RPMI7951 (cell line): Measurements from ENCODE around the gene AMELY. TPM values are rescaled to one million over a fixed set of nuclear protein-coding genes. Genes with fewer than 3 reads are reported as not detected.
"Not testable (repeated sequence)": the region's sequence is repeated elsewhere in the genome, so short reads cannot be mapped to it uniquely, and the experiment has no call there.

Experiments used
- DNase-seq: peaks from one replicate; pipeline ENCODE4 v3.0.0-alpha.2; 2012; ENCODE audit warnings: low read depth
- total RNA-seq: library from RNA; depleted of rRNA; stranded (reverse); fragments of >200 nt; shearing (Covaris generic); gene quantifications from 2 replicates; pipeline ENCODE4 v1.2.3, GENCODE V29; 2014; rRNA removed

The AMELY gene, protein sequence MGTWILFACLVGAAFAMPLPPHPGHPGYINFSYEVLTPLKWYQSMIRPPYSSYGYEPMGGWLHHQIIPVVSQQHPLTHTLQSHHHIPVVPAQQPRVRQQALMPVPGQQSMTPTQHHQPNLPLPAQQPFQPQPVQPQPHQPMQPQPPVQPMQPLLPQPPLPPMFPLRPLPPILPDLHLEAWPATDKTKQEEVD
- not detected in 2 replicates for total RNA-seq

DNA sequence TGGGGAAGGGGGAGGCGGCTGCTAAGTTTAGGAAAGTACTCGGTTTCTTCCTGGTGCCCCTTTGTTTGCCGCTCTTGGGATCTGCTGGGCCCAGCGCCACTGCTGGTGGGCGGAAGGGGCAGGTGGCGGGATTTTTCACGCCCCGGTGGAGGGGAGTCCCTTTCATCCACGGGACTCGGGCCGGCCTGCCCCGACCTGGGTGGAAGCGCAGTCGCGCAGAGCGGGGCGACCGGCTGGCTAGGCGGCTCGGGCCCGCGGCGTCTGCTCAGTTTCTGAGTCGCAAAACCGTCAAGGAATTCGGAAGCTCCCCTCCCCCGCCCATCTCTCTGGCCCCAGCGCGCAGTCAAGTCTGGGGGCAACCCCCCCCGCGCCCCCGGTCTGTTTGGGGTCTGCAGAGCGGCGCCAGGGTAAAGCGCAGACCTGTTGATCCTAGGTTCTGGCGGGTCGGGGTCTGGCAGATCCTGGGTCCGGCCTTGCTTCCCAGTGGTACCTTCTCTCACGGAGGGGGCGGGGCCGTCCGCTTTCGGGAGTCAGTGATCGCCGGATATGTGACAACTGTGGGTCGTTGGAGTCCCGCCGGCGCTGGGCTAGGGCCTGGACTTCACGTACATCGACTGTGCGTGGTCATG lies at the start of gene AMELY:
AMELY (minus strand) TSS at position 500 of the 629 bp plus-strand sequence. CDS start 39,144 bp downstream, outside the sequence.
- DNase-seq: no peak

DNA sequence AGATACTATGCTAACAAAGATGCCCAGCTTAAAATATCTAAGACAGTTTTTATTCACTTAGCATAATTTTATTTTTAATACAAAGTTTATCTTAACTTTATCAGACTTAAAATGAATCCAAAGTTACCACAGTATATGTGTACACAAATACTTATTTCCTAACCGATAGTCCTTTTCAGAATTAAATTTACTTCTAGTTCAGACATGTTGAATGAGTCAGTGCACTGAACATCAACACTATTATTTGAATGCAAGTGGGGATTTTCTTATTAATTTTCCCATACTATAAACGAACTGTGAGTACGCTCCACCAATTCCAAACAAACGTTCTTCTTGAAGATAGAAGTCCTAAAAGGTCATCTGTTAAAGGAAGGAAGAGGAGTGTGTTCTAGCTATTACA lies 38.4 kb upstream of the AMELY start:
- DNase-seq: no peak

DNA sequence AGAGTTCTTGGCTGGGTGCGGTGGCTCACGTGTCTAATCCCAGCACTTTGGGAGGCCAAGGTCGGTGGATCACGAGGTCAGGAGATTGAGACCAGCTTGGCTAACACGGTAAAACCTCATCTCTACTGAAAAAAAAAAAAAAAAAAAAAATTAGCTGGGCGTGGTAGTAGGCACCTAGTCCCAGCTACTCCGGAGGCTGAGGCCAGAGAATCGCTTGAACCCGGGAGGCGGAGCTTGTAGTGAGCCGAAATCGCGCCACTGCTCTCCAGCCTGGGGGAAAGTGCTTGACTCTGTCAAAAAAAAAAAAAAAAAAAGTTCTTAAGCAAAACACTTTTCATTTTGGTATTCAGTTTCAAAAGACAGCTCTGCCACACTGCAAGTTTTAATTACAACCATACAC lies 36.8 kb upstream of the AMELY start:
- DNase-seq: no peak

DNA sequence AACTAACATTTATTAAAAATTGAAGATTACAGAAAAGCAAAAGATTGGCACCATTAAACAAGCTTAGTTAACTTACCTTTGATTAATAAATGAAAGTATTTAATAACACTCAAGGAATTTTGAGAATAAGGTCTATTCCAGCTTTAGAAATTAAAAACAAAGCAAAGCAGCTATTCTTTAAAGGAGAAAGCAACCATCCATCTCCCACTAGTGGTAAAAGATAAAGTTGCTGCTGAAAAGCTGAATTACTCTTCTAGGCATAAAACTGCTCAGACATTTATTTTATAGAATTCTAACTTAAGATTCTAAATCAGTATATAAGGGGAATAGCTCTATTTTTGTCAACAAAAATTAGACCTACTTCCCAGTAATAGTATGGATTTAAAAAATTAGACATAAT lies 36.1 kb upstream of the AMELY start:
- no peak for DNase-seq

DNA sequence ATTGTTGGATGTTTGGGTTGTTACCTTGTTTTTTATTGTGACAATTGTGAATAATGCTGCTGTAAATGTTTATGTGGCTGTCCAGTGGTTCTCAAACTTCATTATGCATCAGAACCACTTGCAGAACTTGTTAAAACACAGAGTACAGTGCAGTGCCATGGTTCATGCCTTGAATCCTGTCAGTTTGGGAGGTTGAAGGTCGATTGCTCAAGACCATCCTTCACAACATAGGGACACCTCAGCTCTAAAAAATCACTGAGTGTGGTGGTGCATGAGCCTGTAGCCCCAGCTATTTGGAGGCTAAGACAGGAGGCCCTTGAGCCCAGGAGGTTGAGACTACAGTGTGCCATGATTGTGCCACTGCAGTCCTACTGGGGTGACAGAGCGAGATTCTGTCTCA lies 23.9 kb upstream of the AMELY start:
- DNase-seq: no peak

DNA sequence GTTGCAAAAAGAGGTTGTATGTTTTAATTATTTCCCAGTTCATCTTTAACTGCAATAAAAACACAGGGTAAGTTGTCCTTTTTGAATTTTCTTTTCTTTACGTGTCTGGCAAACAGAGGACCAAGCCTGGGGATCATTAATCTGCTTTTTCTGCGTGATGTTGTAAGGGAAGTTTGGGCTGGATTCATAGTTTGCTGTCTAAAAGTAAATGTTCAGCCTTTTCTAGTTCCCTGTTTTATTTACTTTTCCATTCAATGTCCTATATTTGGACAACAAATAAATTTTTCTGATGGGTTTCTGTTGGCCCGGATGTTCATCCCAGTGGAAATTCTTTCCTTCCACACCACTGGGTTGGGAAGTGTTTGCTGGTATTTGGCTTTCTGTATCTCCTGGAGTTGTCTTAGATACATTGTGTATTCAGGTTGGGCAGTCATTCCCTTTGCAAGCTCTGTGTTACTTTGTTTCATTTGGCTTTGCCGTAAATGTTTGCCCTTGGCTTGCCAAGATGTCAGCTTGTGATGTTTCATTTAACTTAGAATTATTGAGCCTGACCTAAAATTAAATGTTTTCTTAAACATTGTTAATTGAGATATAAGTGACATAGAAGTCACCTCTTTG lies 20.3 kb upstream of the AMELY start:
- DNase-seq: no peak

DNA sequence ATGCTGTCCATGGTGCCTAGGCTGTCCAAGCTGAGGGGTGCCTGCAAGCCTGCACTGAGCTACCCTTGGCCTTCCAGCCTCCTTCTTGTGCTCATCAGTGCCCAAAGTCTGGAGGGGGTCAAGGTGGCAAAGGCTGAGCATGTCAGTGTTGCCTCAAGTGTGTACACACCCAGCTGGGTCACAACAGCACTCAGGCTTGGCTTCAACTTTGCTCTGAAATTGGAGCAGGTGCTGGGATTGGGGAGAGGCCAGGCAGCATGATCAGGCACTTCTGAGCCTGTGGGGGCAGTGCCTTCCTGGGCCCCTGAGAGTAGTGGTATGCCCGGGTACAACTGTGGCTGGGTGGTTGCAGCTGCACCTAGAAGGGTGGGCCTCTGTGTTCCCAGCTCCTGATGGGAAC lies 17.7 kb upstream of the AMELY start:
- no peak for DNase-seq

DNA sequence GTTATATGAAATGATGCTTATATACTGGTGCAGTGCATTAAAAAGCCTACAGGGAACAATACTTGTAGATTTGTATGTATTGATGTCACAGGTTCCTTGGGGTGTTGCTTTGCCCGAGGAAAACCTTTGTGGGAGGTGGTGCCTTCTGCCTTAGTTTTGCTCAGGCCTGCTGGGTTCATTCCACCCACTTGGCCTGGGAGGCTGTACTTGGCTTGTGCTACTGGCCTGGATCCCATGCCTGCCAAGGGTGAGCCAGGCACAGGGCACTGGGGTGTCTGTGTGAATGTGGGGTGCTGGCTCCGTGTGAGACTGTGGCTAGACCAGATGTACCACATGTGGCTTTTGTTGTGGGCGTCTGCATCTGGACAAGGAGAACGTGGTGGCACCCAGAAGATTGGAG lies 16.7 kb upstream of the AMELY start:
- no peak for DNase-seq

DNA sequence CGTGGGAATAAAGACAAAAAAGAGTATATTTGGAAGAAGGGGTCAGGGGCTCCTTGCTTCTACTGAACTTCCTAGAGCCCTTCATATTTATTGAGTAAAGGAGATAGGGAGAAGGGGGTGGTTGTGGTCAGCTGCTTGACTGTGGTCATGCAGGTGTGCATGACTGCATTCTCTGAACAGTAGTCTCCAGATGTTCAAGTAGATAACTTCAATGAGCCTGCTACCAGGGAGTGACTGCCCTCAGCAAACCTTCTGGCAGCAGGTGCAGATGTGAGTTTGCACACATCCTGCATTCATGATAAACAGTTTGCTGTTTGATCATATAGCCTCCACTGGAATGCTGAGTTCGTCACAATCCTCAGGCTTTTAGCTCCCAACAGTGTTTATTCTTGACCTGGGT lies 9.5 kb upstream of the AMELY start:
- DNase-seq: no peak

DNA sequence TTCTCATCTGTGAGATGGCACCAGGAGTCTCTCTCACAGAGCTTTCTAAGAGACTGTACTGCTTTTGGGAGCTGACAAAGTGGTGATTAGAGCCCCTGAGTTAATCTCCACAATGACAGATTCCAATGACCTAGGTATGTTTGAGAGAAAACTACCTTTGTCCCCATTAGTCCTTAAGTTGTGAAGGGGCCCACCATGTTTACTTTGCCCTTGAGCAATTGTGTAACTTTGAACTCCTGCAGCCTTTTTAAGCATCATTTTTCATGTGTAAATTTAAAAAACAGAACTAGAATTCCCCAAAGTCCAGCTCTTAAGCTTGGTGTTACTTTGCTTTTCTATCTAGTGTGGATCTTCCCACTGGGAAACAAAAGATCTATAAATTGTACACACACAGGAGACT lies 1.8 kb upstream of the AMELY start:
- no peak for DNase-seq

DNA sequence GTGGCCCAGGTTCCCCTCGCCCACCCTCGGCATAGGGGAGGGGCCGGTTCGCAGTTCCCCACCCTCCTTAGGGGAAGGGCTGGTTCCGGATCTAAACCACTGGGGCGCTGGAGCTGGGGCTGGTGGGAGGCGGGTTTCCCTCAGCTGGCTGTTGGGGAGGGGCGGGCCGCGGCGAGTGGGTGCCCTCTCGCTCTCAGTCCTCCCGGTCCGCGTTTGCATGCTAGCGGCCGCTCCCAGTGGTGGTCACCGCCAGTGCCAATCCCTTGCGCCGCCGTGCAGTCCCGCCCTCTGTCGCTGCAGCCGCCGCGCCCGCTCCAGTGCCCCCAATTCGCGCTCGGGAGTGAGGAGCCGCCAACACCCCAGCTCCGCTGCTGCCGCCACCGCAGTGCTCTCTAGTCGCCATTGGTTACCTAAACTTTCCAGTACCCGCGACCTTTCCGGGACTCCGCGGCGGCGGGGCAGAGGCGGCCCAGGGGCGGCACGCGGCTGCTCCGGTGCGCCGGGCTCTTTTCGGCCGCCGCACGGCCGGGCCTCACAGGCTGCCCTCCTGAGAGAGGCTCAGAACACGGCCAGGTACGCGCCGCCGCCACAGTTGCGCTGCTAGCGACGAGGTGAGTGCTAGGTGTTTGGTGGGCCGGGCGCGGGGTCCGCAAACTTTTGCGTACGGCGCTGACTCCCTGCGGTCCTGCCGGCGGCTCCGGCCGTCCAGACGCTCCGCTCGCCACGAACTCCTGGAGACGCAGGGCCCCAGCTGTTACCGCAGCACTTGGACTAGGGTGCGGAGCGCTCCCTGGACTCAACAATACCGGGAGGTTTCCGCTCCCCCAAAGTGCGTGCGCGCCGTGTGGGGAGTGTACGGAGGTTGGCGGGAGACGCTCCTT lies 940 bp downstream of the AMELY start, which contains the start of gene TBL1Y:
TBL1Y (plus strand) TSS at position 326 of the 881 bp plus-strand sequence. CDS start 114,388 bp downstream, outside the sequence.
- DNase-seq: no peak

DNA sequence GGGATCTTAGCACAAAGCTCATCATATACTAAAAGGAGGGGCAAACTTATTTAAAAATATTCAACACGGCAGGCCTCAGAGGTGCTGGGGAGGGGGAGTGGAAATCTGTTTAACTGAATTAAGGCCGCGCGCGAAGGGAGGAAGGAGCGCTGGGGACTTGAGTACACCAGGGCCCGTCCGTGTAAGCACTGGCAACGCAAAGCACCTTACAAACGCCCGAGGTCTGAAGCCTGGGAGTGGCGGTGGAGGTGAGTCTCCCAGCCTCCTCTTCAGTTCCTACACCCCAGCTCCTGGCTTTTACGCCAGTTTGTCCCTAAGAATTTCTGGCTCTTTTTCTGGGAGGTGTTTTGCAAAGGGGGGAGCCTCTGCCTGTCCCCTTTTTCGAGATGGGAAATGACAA lies 1.7 kb downstream of the AMELY start:
- no peak for DNase-seq

DNA sequence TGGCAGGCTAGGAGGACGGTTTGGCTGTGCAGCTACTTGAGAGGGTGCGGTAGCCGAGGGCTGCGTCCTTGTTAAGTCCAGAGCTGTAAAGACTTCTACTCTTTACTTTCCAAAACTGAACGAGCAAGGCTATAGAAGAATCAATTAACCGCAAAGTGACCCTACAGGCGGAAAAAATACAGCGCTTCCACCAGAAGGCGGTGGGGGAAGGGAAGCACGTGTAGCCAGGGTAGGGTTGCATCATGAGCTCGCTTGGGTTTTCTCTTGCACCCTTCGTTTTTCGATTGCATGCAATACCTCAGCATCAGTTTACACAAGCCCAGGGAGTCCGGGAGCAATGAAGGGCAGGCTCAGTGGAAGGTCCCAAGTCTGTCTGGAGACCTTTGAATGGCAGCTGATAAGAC lies 2.4 kb downstream of the AMELY start:
- no peak for DNase-seq

DNA sequence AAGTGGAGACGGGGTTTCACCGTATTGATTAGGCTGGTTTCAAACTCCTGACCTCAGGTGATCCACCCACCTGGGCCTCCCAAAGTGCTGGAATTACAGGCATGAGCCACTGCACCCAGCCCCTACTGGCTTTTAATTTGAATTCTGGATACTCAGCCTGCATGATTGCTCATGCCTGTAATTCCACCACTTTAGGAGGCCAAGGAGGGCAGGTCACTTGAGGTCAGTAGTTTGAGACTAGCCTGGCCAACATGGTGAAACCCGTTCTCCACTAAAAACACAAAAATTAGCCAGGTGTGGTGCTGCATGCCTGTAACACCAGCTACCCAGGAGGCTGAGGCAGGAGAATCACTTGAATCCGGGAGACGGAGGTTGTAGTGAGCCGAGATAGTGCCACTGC lies 3.5 kb downstream of the AMELY start:
- DNase-seq: not testable (repeated sequence)

DNA sequence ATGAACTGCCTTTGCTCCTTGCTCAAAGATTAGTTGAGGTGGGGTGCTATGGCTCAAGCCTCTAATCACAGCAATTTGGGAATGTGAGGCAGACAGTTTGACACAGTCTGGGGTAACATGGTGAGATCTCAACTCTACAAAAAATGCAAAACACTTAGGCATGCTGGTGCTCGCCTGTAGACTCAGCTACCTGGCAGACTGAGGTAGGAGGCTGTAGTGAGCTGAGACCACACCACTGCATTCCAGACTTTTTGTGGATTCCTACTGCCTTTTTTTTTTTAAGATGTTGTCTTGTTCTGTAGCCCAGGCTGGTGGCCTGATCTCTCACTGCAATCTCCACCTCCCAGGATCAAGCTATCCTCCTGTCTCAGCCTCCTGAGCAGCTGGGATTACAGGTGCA lies 4.0 kb downstream of the AMELY start:
- no peak for DNase-seq

DNA sequence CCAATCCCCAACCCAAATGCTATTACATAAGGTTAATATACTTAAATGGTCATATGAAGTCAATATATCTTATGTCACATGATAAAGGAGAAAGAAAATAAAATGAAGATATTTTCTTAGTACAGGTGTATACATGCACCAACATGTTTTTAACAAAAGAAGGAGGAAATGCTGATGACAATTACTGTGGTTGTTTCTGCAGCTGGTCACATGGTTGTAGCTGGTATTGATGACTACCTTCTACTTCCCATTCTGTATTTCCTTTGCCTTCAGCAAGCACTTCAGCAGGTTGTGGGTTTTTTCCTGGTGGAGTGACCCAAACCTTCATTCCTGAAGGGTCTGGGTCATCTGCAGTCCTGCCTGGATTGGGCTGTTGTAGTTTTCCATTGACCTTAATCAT lies 9.4 kb downstream of the AMELY start:
- not testable (repeated sequence) for DNase-seq

DNA sequence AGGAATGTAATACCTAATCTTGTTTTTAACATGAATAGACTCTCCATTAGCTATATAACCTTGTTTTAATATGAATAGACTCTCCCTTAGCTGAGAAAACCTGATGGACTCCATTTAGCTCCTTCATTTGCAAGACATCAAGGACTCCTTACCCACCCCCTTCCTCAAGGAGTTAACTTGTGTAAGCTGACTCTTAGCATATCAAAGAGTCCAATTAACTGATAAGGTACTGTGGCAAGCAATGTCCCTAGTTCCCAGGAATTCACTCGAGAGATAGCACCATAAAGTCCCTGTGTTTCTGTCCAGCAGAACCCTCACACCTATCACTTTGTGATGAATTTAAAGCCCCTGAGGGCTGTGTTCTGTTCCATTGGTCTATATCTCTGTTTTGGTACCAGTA lies 16.3 kb downstream of the AMELY start:
- no peak for DNase-seq

DNA sequence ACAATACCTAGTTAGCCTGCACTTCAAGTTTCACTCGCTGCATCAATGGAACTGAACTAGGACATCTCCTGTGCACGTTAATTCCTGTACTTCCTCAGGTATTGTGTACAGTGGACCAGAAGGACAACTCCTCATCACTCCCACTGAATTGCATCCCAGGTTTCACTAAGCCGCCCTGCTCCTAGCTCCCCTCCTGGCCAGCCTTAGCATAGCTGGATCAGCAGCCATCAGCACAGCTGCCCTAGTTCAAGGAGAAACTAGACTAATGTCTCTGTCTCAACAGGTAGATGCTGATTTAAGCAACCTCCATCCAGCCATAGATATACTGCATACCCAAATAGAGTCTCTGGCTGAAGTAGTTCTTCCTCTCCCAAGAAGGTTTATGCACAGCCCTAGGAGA lies 17.1 kb downstream of the AMELY start:
- DNase-seq: no peak

DNA sequence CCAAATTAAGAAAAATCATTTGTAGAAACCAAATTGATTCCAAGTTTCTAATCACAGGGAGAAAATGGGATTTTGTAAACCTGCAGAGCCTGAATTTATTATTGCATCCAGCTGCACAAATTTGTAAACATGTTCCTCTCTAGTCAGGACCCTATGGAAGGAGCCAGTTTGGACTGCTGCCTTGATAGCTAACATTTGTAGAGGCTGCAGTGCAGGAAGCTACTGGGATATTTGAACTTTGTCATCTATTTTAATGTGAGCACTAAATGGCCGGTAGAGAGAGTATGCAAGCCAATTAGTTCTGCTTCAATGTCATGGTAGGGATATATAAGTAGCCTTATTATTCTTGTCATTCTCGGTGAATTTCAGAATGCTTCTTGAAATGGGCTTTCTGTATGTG lies 62.2 kb downstream of the AMELY start:
- no peak for DNase-seq

DNA sequence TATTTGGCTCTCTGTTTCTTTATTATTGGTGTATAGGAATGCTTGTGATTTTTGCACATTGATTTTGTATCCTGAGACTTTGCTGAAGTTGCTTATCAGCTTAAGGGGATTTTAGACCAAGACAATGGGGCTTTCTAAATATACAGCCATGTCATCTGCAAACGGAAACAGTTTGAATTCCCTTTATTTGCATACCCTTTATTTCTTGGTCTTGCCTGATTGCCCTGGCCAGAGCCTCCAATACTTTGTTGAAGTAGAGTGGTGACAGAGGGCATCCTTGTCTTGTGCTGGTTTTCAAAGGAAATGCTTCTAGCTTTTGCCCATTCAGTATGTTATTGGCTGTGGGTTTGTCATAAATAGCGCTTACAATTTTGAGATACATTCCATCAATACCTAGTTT lies 68.9 kb downstream of the AMELY start:
- not testable (repeated sequence) for DNase-seq
